Natural killer cell (primary cell): Measurements from ENCODE around the gene KLHL12. TPM values are rescaled to one million over a fixed set of nuclear protein-coding genes. Genes with fewer than 3 reads are reported as not detected.

Experiments used
- ATAC-seq, 3 donors: fragments of 150-1000 bp in 2 of 3; fragments of 200-7000 bp in 1 of 3; cut with Tn5 transposase; 1 replicate in 1 of 3; 2 replicates in 2 of 3; pipeline ENCODE4 v1.10.0; 2021; ENCODE audit warnings: mild to moderate bottlenecking in 2 of 3, moderate library complexity in 2 of 3
- DNase-seq, 2 donors: peaks; one replicate each; pipeline versions ENCODE4 v3.0.0 to v3.0.0-alpha.2; 2013 to 2021; ENCODE audit warnings: mixed read lengths in 1 of 2
- H3K27ac ChIP-seq: one replicate; pipeline ENCODE4 v1.5.1; 2013; ENCODE audit warnings: mild to moderate bottlenecking, low read length
- H3K27me3 ChIP-seq: one replicate; pipeline ENCODE4 v1.6.1; 2013; ENCODE audit warnings: low read length; ENCODE audit not compliant: control insufficient read depth, insufficient read depth
- H3K36me3 ChIP-seq: one replicate; pipeline ENCODE4 v1.6.1; 2013; ENCODE audit warnings: low read length; ENCODE audit not compliant: control insufficient read depth, insufficient read depth
- H3K4me1 ChIP-seq: one replicate; pipeline ENCODE4 v1.6.1; 2013; ENCODE audit warnings: low read length; ENCODE audit not compliant: control insufficient read depth, insufficient read depth
- H3K4me3 ChIP-seq: one replicate; pipeline ENCODE4 v1.5.1; 2013; ENCODE audit warnings: low read length
- H3K9me3 ChIP-seq: one replicate; pipeline ENCODE4 v1.6.1; 2013; ENCODE audit warnings: low read length; ENCODE audit not compliant: control insufficient read depth, insufficient read depth
- H3K27ac Mint-ChIP-seq, 2 donors: one replicate each; pipeline ENCODE4 v1.8.0; 2022; ENCODE audit warnings: mild to moderate bottlenecking in 2 of 2, mixed read lengths in 2 of 2, moderate library complexity in 1 of 2
- H3K27me3 Mint-ChIP-seq, 2 donors: one replicate each; pipeline ENCODE4 v1.8.0; 2022; ENCODE audit warnings: low read depth in 2 of 2, mixed read lengths in 2 of 2
- H3K36me3 Mint-ChIP-seq: one replicate; pipeline ENCODE4 v1.8.0; 2022; ENCODE audit warnings: mixed read lengths
- H3K4me1 Mint-ChIP-seq, 2 donors: one replicate each; pipeline ENCODE4 v1.8.0; 2022; ENCODE audit warnings: mixed read lengths in 2 of 2
- H3K4me3 Mint-ChIP-seq: one replicate; pipeline ENCODE4 v1.8.0; 2022; ENCODE audit warnings: mild to moderate bottlenecking, moderate library complexity, mixed read lengths
- H3K9me3 Mint-ChIP-seq, 2 donors: one replicate each; pipeline ENCODE4 v1.8.0; 2022; ENCODE audit warnings: mixed read lengths in 2 of 2
- CTCF ChIP-seq: fragments of 200-600 bp; IDR thresholded peaks from one replicate; pipeline ENCODE4 v1.8.0; 2022; ENCODE audit warnings: antibody characterized with exemption
- WGBS: methylation state at CpG from one replicate; pipeline ENCODE4 v1.1.7; 2013; ENCODE audit warnings: missing lambda C conversion rate; ENCODE audit not compliant: insufficient coverage; 5-methylcytosine and 5-hydroxymethylcytosine counted together
- intact Hi-C: fragments of 100-400 bp; cut with micrococcal nuclease; formaldehyde crosslinking; loops from one replicate; pipeline ENCODE4 v1.14.2; 2022
- total RNA-seq, 4 donors: library from RNA; stranded (reverse); fragments of 120-200 nt in 1 of 4; gene quantifications; one replicate each; pipeline versions ENCODE4 v1.2.3 to v1.2.4, GENCODE V29; 2013 to 2022

Gene KLHL12
- total RNA-seq, 3 donors from 2014 or later (not counting 1 experiment from before 2014, with no cell fraction given), result 19.2 to 23.2 (median 22.6) TPM

GRCh38 chr1:202951437-202951836, 24.4 kb upstream of the KLHL12 start:
- no peak for TF ChIP-seq CTCF
- Histone ChIP-seq H3K27me3 (no peaks in the 10 kb centered on the region), H3K9me3 (no peaks in the 10 kb centered on the region), H3K27ac (no peak overlapping the region), H3K36me3 (peaks cover 29% of the 10 kb centered on the region), H3K4me1 (peaks cover 5% of the 10 kb centered on the region), H3K4me3 (no peak overlapping the region)
- H3K27me3 Mint-ChIP-seq, result no peaks in the 10 kb centered on the region
- H3K36me3 Mint-ChIP-seq, result peaks cover 9% of the 10 kb centered on the region
- intact Hi-C loops, result no loop called here
- no peak overlapping the region for H3K4me3 Mint-ChIP-seq
- no peaks in the 10 kb centered on the region for H3K9me3 Mint-ChIP-seq
- no peak for DNase-seq
- H3K4me1 Mint-ChIP-seq, result peaks cover 13 to 40% of the 10 kb centered on the region in 2 donors
- WGBS, result 95% methylated on average over 2 of the region's 2 CpGs
- no peak for ATAC-seq
- peak overlapping the region in 1 of 2 donors; percentile 22 for H3K27ac Mint-ChIP-seq

DNA sequence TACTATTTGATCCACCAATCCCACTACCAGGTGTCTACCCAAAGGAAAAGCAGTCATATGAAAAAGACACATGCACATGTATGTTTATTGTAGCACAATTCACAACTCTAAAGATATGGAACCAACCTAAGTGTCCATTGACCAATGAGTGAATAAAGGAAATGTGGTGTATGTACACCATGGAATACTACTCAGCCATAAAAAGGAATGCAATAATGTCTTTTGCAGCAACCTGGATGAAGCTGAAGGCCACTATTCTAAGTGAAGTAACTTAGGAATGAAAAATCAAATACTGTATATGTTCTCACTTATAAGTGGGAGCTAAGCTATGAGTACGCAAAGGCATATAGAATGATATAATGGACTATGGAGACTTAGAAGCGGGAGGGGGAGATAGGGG, 18.4 kb upstream of the KLHL12 start:
- peaks cover 30% of the 10 kb centered on the region for H3K36me3 Mint-ChIP-seq
- DNase-seq (no peak), ATAC-seq (no peak)
- Histone ChIP-seq H3K4me1 (no peaks in the 10 kb centered on the region), H3K4me3 (no peak overlapping the region), H3K27ac (no peak overlapping the region), H3K27me3 (no peaks in the 10 kb centered on the region), H3K36me3 (peaks cover 75% of the 10 kb centered on the region), H3K9me3 (no peaks in the 10 kb centered on the region)
- intact Hi-C loops, result no loop called here
- H3K27ac Mint-ChIP-seq, result no peak overlapping the region
- WGBS, result no CpG with 5 or more reads among the region's 2 CpGs
- H3K4me1 Mint-ChIP-seq, result peaks cover 0 to 5% of the 10 kb centered on the region in 2 donors
- no peak for TF ChIP-seq CTCF
- no peaks in the 10 kb centered on the region for H3K27me3 Mint-ChIP-seq
- no peaks in the 10 kb centered on the region for H3K9me3 Mint-ChIP-seq
- no peak overlapping the region for H3K4me3 Mint-ChIP-seq

- no peaks in the 10 kb centered on the region for H3K9me3 ChIP-seq
- Mint-ChIP-seq H3K36me3 (peaks cover 30% of the 10 kb centered on the region), H3K27me3 (no peaks in the 10 kb centered on the region), H3K9me3 (no peaks in the 10 kb centered on the region), H3K4me3 (no peak overlapping the region), H3K27ac (no peak overlapping the region), H3K4me1 (peaks cover 0 to 5% of the 10 kb centered on the region in 2 donors)
- DNase-seq (no peak), ATAC-seq (no peak)
- WGBS, result 98% methylated on average over 5 of the region's 5 CpGs
- H3K4me3 ChIP-seq, result no peak overlapping the region
- no peaks in the 10 kb centered on the region for H3K4me1 ChIP-seq
- TF ChIP-seq CTCF, result no peak
- peaks cover 69% of the 10 kb centered on the region for H3K36me3 ChIP-seq
- intact Hi-C loops, result no loop called here
- no peaks in the 10 kb centered on the region for H3K27me3 ChIP-seq
- no peak overlapping the region for H3K27ac ChIP-seq
Observed at GRCh38 chr1:202944438-202944921, 17.4 kb upstream of the KLHL12 start.

DNA sequence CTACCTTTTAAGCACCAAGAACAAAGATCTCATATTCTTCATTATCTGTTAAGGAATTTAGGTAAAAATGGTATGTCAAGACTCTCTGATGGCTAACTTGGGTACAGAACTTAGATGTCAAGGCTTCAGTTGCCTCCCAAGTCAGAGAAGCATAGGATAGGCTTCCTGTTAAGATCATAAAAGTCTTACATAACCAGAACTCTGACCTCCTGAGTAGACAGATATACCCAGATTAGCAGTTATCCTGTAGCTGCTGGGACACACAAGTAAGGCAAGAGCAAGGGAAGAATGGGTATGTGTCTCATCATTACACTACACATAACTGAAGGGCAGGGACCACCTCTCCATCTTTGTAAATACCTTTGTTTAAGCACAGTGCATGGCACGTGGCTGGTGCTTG, 15.4 kb upstream of the KLHL12 start:
- Histone ChIP-seq H3K9me3 (no peaks in the 10 kb centered on the region), H3K36me3 (peaks cover 56% of the 10 kb centered on the region), H3K4me1 (no peaks in the 10 kb centered on the region), H3K27ac (no peak overlapping the region), H3K4me3 (no peak overlapping the region), H3K27me3 (no peaks in the 10 kb centered on the region)
- WGBS, result no CpG with 5 or more reads among the region's 1 CpG
- Mint-ChIP-seq H3K27ac (no peak overlapping the region), H3K36me3 (peaks cover 21% of the 10 kb centered on the region), H3K27me3 (no peaks in the 10 kb centered on the region), H3K9me3 (no peaks in the 10 kb centered on the region), H3K4me3 (no peak overlapping the region), H3K4me1 (no peaks in the 10 kb centered on the region)
- intact Hi-C loops, result no loop called here
- no peak for TF ChIP-seq CTCF
- no peak for ATAC-seq
- no peak for DNase-seq
